SK-N-SH (cell line): ENCODE measurements around the gene RGS7. TPM values are rescaled to one million over a fixed set of nuclear protein-coding genes. Genes with fewer than 3 reads are reported as not detected.

Source experiments
- CTCF ChIA-PET: fragments of 300-600, 350-600 bp; formaldehyde crosslinking; extraction: SDS; loops from one replicate; lab custom pipeline; 2021; lab: Yijun Ruan, JAX
- POLR2A ChIA-PET: fragments of 350-600 bp; sonication (Branson Sonifier 250); formaldehyde crosslinking; extraction: SDS; loops from one replicate; lab custom pipeline; 2020; ENCODE audit warnings: antibody characterized with exemption, inconsistent platforms; lab: Yijun Ruan, JAX
- DNase-seq: peaks from one replicate; pipeline ENCODE4 v3.0.0; 2012
- H2AFZ ChIP-seq: fragments of 200-600 bp; sonication (generic); 2 replicates; pipeline ENCODE4 v1.8.1; 2016; ENCODE audit warnings: antibody characterized with exemption, mild to moderate bottlenecking, low read depth
- H3F3A ChIP-seq: fragments of 200-600 bp; sonication (generic); replicated peaks from 2 replicates; pipeline ENCODE3; 2016; ENCODE audit warnings: antibody characterized with exemption, mild to moderate bottlenecking; ENCODE audit not compliant: insufficient read depth
- H3K27ac ChIP-seq, 2 experiments: fragments of 200-500 bp in 1 of 2; fragments of 200-600 bp in 1 of 2; sonication (Bioruptor generic) in 1 of 2; sonication (generic), shearing (Covaris generic) in 1 of 2; 2 replicates each; pipeline versions ENCODE4 v1.5.1 to v1.6.1; 2014 to 2016; ENCODE audit warnings: low read depth in 2 of 2, inconsistent platforms in 1 of 2, low read length in 1 of 2, mild to moderate bottlenecking in 1 of 2, mixed read lengths in 1 of 2
- H3K27me3 ChIP-seq: fragments of 200-600 bp; sonication (generic), shearing (Covaris generic); 2 replicates; pipeline ENCODE4 v1.6.1; 2016; ENCODE audit warnings: mixed run types; ENCODE audit not compliant: insufficient read depth
- H3K36me3 ChIP-seq, 2 experiments: fragments of 200-500 bp in 1 of 2; fragments of 200-600 bp in 1 of 2; sonication (Bioruptor generic) in 1 of 2; sonication (generic) in 1 of 2; replicated peaks in 1 of 2; 2 replicates each; pipeline versions ENCODE3 to v1.5.1; 2014 to 2016; ENCODE audit warnings: low read length in 1 of 2, mild to moderate bottlenecking in 1 of 2; ENCODE audit not compliant: insufficient read depth in 2 of 2, control insufficient read depth in 1 of 2
- H3K4me1 ChIP-seq, 2 experiments: fragments of 200-500 bp in 1 of 2; fragments of 200-600 bp in 1 of 2; sonication (Bioruptor generic) in 1 of 2; sonication (generic), shearing (Covaris generic) in 1 of 2; 2 replicates each; pipeline versions ENCODE4 v1.5.1 to v1.6.1; 2014 to 2016; ENCODE audit warnings: low read depth in 1 of 2, low read length in 1 of 2, mixed run types in 1 of 2; ENCODE audit not compliant: insufficient read depth in 2 of 2, control insufficient read depth in 1 of 2
- H3K4me2 ChIP-seq: fragments of 200-600 bp; sonication (generic), shearing (Covaris generic); 2 replicates; pipeline ENCODE4 v1.6.1; 2017; ENCODE audit warnings: mixed run types
- H3K4me3 ChIP-seq, 2 experiments: fragments of 200-500 bp in 1 of 2; fragments of 200-600 bp in 1 of 2; sonication (Bioruptor generic) in 1 of 2; sonication (generic), shearing (Covaris generic) in 1 of 2; 2 replicates each; pipeline versions ENCODE4 v1.5.1 to v1.8.1; 2014 to 2016; ENCODE audit warnings: low read depth in 2 of 2, inconsistent platforms in 1 of 2, low read length in 1 of 2, mild to moderate bottlenecking in 1 of 2, mixed read lengths in 1 of 2, moderate library complexity in 1 of 2
- H3K79me2 ChIP-seq: fragments of 200-600 bp; sonication (generic); 2 replicates; pipeline ENCODE4 v1.8.1; 2017; ENCODE audit warnings: mild to moderate bottlenecking; ENCODE audit not compliant: insufficient read depth
- H3K9ac ChIP-seq: fragments of 200-600 bp; sonication (generic); 2 replicates; pipeline ENCODE4 v1.6.1; 2017; ENCODE audit warnings: mixed run types
- H3K9me2 ChIP-seq: fragments of 200-600 bp; sonication (generic); 2 replicates; pipeline ENCODE4 v1.6.1; 2017; ENCODE audit warnings: mixed run types
- H3K9me3 ChIP-seq: fragments of 200-600 bp; sonication (generic); 2 replicates; pipeline ENCODE4 v1.6.1; 2017; ENCODE audit warnings: mixed run types, mild to moderate bottlenecking, moderate library complexity
- H4K20me1 ChIP-seq: fragments of 200-600 bp; sonication (generic); 2 replicates; pipeline ENCODE4 v1.6.1; 2017; ENCODE audit warnings: mild to moderate bottlenecking, mixed run types; ENCODE audit not compliant: insufficient read depth
- CHD2 ChIP-seq: fragments of 150-350 bp; IDR thresholded peaks from 2 replicates; pipeline ENCODE4 v1.6.1; 2018; ENCODE audit warnings: low read length; ENCODE audit not compliant: partially characterized antibody
- EP300 ChIP-seq, 2 experiments: IDR thresholded peaks; 2 replicates each; pipeline versions ENCODE4 v1.4.0 to v1.6.1; 2012; ENCODE audit warnings: borderline replicate concordance in 1 of 2, low read depth in 1 of 2, low read length in 1 of 2
- FOXM1 ChIP-seq: IDR thresholded peaks from 2 replicates; pipeline ENCODE4 v1.4.0; 2012; ENCODE audit warnings: low read depth, mild to moderate bottlenecking
- GATA2 ChIP-seq: sonication (generic); formaldehyde crosslinking; IDR thresholded peaks from 2 replicates; pipeline ENCODE4 v1.5.0; 2020; ENCODE audit warnings: mild to moderate bottlenecking, missing genetic modification reagents
- MXI1 ChIP-seq: IDR thresholded peaks from 2 replicates; pipeline ENCODE4 v1.6.1; 2012; ENCODE audit warnings: mild to moderate bottlenecking, low read depth, low read length, improper control_type of control experiment
- POLR2AphosphoS5 ChIP-seq: IDR thresholded peaks from 2 replicates; pipeline ENCODE4 v1.6.1; 2012; ENCODE audit warnings: low read depth, low read length
- RCOR1 ChIP-seq: fragments of 150-350 bp; IDR thresholded peaks from 2 replicates; pipeline ENCODE4 v1.6.1; 2017; ENCODE audit warnings: antibody characterized with exemption, low read length
- RXRA ChIP-seq: IDR thresholded peaks from 2 replicates; pipeline ENCODE4 v1.4.0; 2012; ENCODE audit warnings: low read depth, mild to moderate bottlenecking, borderline replicate concordance
- SMC3 ChIP-seq: IDR thresholded peaks from 2 replicates; pipeline ENCODE4 v1.6.1; 2012; ENCODE audit warnings: low read depth, low read length, improper control_type of control experiment
- TAF1 ChIP-seq: IDR thresholded peaks from 2 replicates; pipeline ENCODE4 v1.6.1; 2012; ENCODE audit warnings: low read depth, mild to moderate bottlenecking, low read length, moderate library complexity, borderline replicate concordance
- WGBS: methylation state at CpG from one replicate; pipeline ENCODE4 v1.1.6; 2017; ENCODE audit warnings: low lambda C conversion rate; 5-methylcytosine and 5-hydroxymethylcytosine counted together
- polyA plus RNA-seq, 3 experiments: library from polyadenylated mRNA; depleted of rRNA; stranded (reverse); fragments of >200 nt; gene quantifications; 2 replicates each; pipeline ENCODE4 v1.2.3, GENCODE V29; 2012
- TF ChIP-seq, protein P1 (sequence below): fragments of 200-600 bp; sonication (generic); IDR thresholded peaks from 2 replicates; pipeline ENCODE4 v1.6.1; 2017; ENCODE audit warnings: antibody characterized with exemption, mild to moderate bottlenecking, moderate library complexity
- TF ChIP-seq, protein P2 (sequence below): IDR thresholded peaks from 2 replicates; pipeline ENCODE4; 2012
- TF ChIP-seq, protein P3 (sequence below): IDR thresholded peaks from 2 replicates; pipeline ENCODE4 v1.4.0; 2012; ENCODE audit warnings: low read depth
- TF ChIP-seq, protein P4 (sequence below): IDR thresholded peaks from 2 replicates; pipeline ENCODE4 v1.4.0; 2012; ENCODE audit warnings: low read depth, borderline replicate concordance

Gene RGS7
- polyA plus RNA-seq, 1 of the 3 experiments (the other 2 are of a cell fraction): 0.36 TPM

DNA sequence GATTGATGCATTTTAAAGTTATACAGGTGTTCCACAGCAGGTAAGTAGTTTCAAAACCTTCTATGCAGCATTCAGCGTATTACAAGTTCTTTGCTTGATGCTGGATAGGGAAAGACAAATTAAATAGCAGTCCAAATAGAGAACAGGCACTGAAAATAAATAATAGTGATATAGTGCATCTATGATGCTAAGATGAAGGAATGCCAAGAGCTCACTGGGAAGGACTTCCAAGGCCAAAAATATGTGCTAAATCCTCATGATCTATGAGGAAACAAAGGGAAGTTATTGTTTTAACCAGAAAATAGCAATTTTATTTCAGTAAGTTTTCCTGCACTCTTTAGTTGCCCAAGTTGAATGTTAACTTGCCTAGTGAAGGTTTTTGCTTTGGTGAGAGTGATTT is 617.3 kb downstream of the RGS7 start:
- H3K27me3 ChIP-seq: no peaks in the 10 kb centered on the region
- H3K9me2 ChIP-seq: no peaks in the 10 kb centered on the region
- no peak overlapping the region for H3K4me3 ChIP-seq
- H3K4me2 ChIP-seq: no peak overlapping the region
- H3K27ac ChIP-seq: peak overlapping the region; percentile 43 to 80; a peak in 3 of 4 replicates
- ChIA-PET CTCF (interaction anchor here (0.7 to 2.2 kb wide), 2 partner anchors 8 to 33 kb away, joined by 3 to 9 read pairs; no protein-coding TSS in a partner anchor), POLR2A (no interaction called here)
- H3K4me1 ChIP-seq: peaks cover 0 to 4% of the 10 kb centered on the region in 2 experiments; a peak in 2 of 4 replicates
- WGBS: 92% methylated on average over 1 of the region's 1 CpG
- no peak for DNase-seq
- H3K79me2 ChIP-seq: no peaks in the 10 kb centered on the region
- no peaks in the 10 kb centered on the region for H4K20me1 ChIP-seq
- H3K9me3 ChIP-seq: no peaks in the 10 kb centered on the region
- H2AFZ ChIP-seq: no peak overlapping the region
- peaks cover 9% of the 10 kb centered on the region for H3F3A ChIP-seq
- TF ChIP-seq MXI1 (no peak), GATA2 (no peak), CHD2 (no peak)
- TF ChIP-seq, protein P1, sequence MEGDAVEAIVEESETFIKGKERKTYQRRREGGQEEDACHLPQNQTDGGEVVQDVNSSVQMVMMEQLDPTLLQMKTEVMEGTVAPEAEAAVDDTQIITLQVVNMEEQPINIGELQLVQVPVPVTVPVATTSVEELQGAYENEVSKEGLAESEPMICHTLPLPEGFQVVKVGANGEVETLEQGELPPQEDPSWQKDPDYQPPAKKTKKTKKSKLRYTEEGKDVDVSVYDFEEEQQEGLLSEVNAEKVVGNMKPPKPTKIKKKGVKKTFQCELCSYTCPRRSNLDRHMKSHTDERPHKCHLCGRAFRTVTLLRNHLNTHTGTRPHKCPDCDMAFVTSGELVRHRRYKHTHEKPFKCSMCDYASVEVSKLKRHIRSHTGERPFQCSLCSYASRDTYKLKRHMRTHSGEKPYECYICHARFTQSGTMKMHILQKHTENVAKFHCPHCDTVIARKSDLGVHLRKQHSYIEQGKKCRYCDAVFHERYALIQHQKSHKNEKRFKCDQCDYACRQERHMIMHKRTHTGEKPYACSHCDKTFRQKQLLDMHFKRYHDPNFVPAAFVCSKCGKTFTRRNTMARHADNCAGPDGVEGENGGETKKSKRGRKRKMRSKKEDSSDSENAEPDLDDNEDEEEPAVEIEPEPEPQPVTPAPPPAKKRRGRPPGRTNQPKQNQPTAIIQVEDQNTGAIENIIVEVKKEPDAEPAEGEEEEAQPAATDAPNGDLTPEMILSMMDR: no peak
- TF ChIP-seq, protein P2, sequence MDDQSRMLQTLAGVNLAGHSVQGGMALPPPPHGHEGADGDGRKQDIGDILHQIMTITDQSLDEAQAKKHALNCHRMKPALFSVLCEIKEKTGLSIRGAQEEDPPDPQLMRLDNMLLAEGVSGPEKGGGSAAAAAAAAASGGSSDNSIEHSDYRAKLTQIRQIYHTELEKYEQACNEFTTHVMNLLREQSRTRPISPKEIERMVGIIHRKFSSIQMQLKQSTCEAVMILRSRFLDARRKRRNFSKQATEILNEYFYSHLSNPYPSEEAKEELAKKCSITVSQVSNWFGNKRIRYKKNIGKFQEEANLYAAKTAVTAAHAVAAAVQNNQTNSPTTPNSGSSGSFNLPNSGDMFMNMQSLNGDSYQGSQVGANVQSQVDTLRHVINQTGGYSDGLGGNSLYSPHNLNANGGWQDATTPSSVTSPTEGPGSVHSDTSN: peak; percentile 56
- TF ChIP-seq, all 33 proteins: peak for 1
- H3K9ac ChIP-seq: no peak overlapping the region
- H3K36me3 ChIP-seq: no peaks in the 10 kb centered on the region

DNA sequence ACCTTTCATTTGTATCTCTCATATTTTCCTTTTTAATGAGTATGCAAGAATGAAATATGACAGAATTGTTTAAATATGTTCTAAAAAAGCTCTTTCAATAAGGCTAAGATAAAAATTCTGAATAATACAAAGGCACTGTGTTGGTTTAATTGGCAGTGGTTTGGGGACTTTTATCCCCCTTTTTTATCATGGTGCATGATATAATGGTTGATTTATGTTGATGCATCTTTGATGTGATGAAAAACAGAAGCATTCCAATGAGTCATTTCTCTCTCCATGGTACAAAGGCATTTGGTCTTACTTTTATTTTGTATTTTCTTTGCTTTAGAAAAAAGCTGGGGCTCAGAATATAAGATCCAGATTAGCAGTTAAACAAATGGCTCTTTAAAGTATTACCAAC is 617.9 kb downstream of the RGS7 start:
- Histone ChIP-seq H3K79me2 (no peaks in the 10 kb centered on the region), H2AFZ (no peak overlapping the region), H3K4me2 (no peak overlapping the region), H3K27me3 (no peaks in the 10 kb centered on the region), H3K4me3 (no peak overlapping the region), H3F3A (peaks cover 9% of the 10 kb centered on the region), H3K9me2 (no peaks in the 10 kb centered on the region), H4K20me1 (no peaks in the 10 kb centered on the region), H3K9ac (no peak overlapping the region), H3K9me3 (no peaks in the 10 kb centered on the region), H3K36me3 (no peaks in the 10 kb centered on the region), H3K4me1 (peaks cover 0 to 4% of the 10 kb centered on the region in 2 experiments; a peak in 2 of 4 replicates), H3K27ac (peak overlapping the region; percentile 43 to 80; a peak in 3 of 4 replicates)
- no peak for DNase-seq
- CTCF ChIA-PET: interaction anchor here (0.7 kb wide), 1 partner anchor 32 kb away, joined by 3 read pairs; no protein-coding TSS in a partner anchor
- POLR2A ChIA-PET: no interaction called here
- no peak for TF ChIP-seq TAF1
- no peak for TF ChIP-seq SMC3
- TF ChIP-seq, protein P2: peak; percentile 97
- TF ChIP-seq, protein P3, sequence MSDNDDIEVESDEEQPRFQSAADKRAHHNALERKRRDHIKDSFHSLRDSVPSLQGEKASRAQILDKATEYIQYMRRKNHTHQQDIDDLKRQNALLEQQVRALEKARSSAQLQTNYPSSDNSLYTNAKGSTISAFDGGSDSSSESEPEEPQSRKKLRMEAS: peak; percentile 52; the same call in 1 of the 2 replicates
- peak; percentile 64; the same call in 1 of the 2 replicates for TF ChIP-seq RXRA
- TF ChIP-seq, protein P1: no peak
- peak; percentile 73; the same call in 1 of the 2 replicates for TF ChIP-seq POLR2AphosphoS5
- TF ChIP-seq, protein P4, sequence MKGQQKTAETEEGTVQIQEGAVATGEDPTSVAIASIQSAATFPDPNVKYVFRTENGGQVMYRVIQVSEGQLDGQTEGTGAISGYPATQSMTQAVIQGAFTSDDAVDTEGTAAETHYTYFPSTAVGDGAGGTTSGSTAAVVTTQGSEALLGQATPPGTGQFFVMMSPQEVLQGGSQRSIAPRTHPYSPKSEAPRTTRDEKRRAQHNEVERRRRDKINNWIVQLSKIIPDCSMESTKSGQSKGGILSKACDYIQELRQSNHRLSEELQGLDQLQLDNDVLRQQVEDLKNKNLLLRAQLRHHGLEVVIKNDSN: no peak
- TF ChIP-seq FOXM1: peak; percentile 83
- TF ChIP-seq EP300 (IDR thresholded peaks at IDR 0.05; ENCODE audit: borderline replicate concordance in 1 of 2, low read depth in 1 of 2, low read length in 1 of 2): peak; percentile 36 to 96; a peak in 3 of 4 replicates
- TF ChIP-seq RCOR1: no peak
